ENCODE data around the gene OVAAL.

Gene OVAAL

GRCh38 chr1:180577361-180577760, 18.6 kb downstream of the OVAAL start:
- no peak for DNase-seq (ENCODE audit: low read depth in 1 of 2, low spot score in 1 of 2)
- TF ChIP-seq CTCF (IDR thresholded peaks at IDR 0.05; ENCODE audit: insufficient read depth, low read length) (no peak), POLR2AphosphoS5 (IDR thresholded peaks at IDR 0.05; ENCODE audit: low read depth) (no peak), SPI1 (IDR thresholded peaks at IDR 0.05; ENCODE audit: borderline replicate concordance, low read depth) (no peak), REST (IDR thresholded peaks at IDR 0.05; ENCODE audit: insufficient replicate concordance, low read depth) (no peak), GABPA (IDR thresholded peaks at IDR 0.05; ENCODE audit: low read depth) (no peak)
- Histone ChIP-seq H3K4me3 (replicated peaks; ENCODE audit: insufficient read depth, low read length) (no peak overlapping the region), H3K27me3 (ENCODE audit: insufficient read depth, poor library complexity, severe bottlenecking) (no peaks in the 10 kb centered on the region), H3K27ac (replicated peaks) (no peak overlapping the region)

- H3K4me3 ChIP-seq (replicated peaks; ENCODE audit: insufficient read depth, low read length) = no peak overlapping the region
- H3K27ac ChIP-seq (replicated peaks) = no peak overlapping the region
- DNase-seq (ENCODE audit: low read depth in 1 of 2, low spot score in 1 of 2) = no peak
- no peak for TF ChIP-seq POLR2AphosphoS5 (IDR thresholded peaks at IDR 0.05; ENCODE audit: low read depth)
- no peak for TF ChIP-seq CTCF (IDR thresholded peaks at IDR 0.05; ENCODE audit: insufficient read depth, low read length)
- TF ChIP-seq REST (IDR thresholded peaks at IDR 0.05; ENCODE audit: insufficient replicate concordance, low read depth) = no peak
- no peak for TF ChIP-seq SPI1 (IDR thresholded peaks at IDR 0.05; ENCODE audit: borderline replicate concordance, low read depth)
- TF ChIP-seq GABPA (IDR thresholded peaks at IDR 0.05; ENCODE audit: low read depth) = no peak
- no peaks in the 10 kb centered on the region for H3K27me3 ChIP-seq (ENCODE audit: insufficient read depth, poor library complexity, severe bottlenecking)
These were observed 21.3 kb downstream of the OVAAL start for GRCh38 chr1:180579961-180580611.

- H3K27me3 ChIP-seq (ENCODE audit: insufficient read depth, poor library complexity, severe bottlenecking) = no peaks in the 10 kb centered on the region
- no peak overlapping the region for H3K4me3 ChIP-seq (replicated peaks; ENCODE audit: insufficient read depth, low read length)
- TF ChIP-seq CTCF (IDR thresholded peaks at IDR 0.05; ENCODE audit: insufficient read depth, low read length) = no peak
- no peak for TF ChIP-seq REST (IDR thresholded peaks at IDR 0.05; ENCODE audit: insufficient replicate concordance, low read depth)
- TF ChIP-seq POLR2AphosphoS5 (IDR thresholded peaks at IDR 0.05; ENCODE audit: low read depth) = no peak
- TF ChIP-seq GABPA (IDR thresholded peaks at IDR 0.05; ENCODE audit: low read depth) = no peak
- TF ChIP-seq SPI1 (IDR thresholded peaks at IDR 0.05; ENCODE audit: borderline replicate concordance, low read depth) = peak; percentile 75
- DNase-seq (ENCODE audit: low read depth in 1 of 2, low spot score in 1 of 2) = peak in 1 of 2 experiments; percentile 2
- H3K27ac ChIP-seq (replicated peaks) = no peak overlapping the region
These were observed 22.9 kb downstream of the OVAAL start for GRCh38 chr1:180581635-180582039.
